H9 (cell line): ENCODE data around the gene IFIH1. TPM values are rescaled to one million over a fixed set of nuclear protein-coding genes. Genes with fewer than 3 reads are reported as not detected.

Experiments
- DNase-seq: peaks from one replicate; pipeline ENCODE4 v3.0.0-alpha.2; 2017
- H2AFZ ChIP-seq: one replicate; pipeline ENCODE4 v1.6.1; 2013; ENCODE audit warnings: mild to moderate bottlenecking, low read length, control low read depth, moderate library complexity
- H2AK5ac ChIP-seq: 2 replicates; pipeline ENCODE4 v1.6.1; 2013; ENCODE audit warnings: low read length, control low read depth, mixed read lengths; ENCODE audit not compliant: insufficient read length
- H2BK120ac ChIP-seq: one replicate; pipeline ENCODE4 v1.6.1; 2013; ENCODE audit warnings: low read depth, mild to moderate bottlenecking, low read length, control low read depth, inconsistent platforms; ENCODE audit not compliant: poor library complexity, severe bottlenecking
- H2BK12ac ChIP-seq: 2 replicates; pipeline ENCODE4 v1.6.1; 2013; ENCODE audit warnings: low read length, control low read depth, mixed read lengths, low read depth; ENCODE audit not compliant: insufficient read length
- H2BK15ac ChIP-seq: 2 replicates; pipeline ENCODE4 v1.6.1; 2013; ENCODE audit warnings: low read depth, low read length, control low read depth
- H2BK20ac ChIP-seq: one replicate; pipeline ENCODE4 v1.6.1; 2013; ENCODE audit warnings: low read depth, mild to moderate bottlenecking, low read length, control low read depth, inconsistent platforms; ENCODE audit not compliant: poor library complexity, severe bottlenecking
- H2BK5ac ChIP-seq: 2 replicates; pipeline ENCODE4 v1.6.1; 2013; ENCODE audit warnings: low read length, control low read depth, mixed read lengths; ENCODE audit not compliant: insufficient read length
- H3K14ac ChIP-seq: 2 replicates; pipeline ENCODE4 v1.6.1; 2013; ENCODE audit warnings: low read length, control low read depth; ENCODE audit not compliant: insufficient read depth
- H3K18ac ChIP-seq: 2 replicates; pipeline ENCODE4 v1.6.1; 2013; ENCODE audit warnings: low read depth, mild to moderate bottlenecking, mixed read lengths, low read length, control low read depth; ENCODE audit not compliant: insufficient read length
- H3K23ac ChIP-seq: 2 replicates; pipeline ENCODE4 v1.6.1; 2013; ENCODE audit warnings: low read length, control low read depth, mixed read lengths, low read depth; ENCODE audit not compliant: insufficient read length
- H3K23me2 ChIP-seq: 2 replicates; pipeline ENCODE4 v1.6.1; 2013; ENCODE audit warnings: low read depth, mild to moderate bottlenecking, mixed read lengths, low read length, control low read depth; ENCODE audit not compliant: insufficient read length, poor library complexity, severe bottlenecking
- H3K27ac ChIP-seq: 2 replicates; pipeline ENCODE4 v1.5.1; 2013; ENCODE audit warnings: low read length, control low read depth, mixed read lengths, low read depth; ENCODE audit not compliant: insufficient read length
- H3K27me3 ChIP-seq: 2 replicates; pipeline ENCODE4 v1.6.1; 2013; ENCODE audit warnings: low read length, control low read depth, inconsistent platforms; ENCODE audit not compliant: insufficient read depth
- H3K4ac ChIP-seq: 2 replicates; pipeline ENCODE4 v1.6.1; 2013; ENCODE audit warnings: low read depth, mild to moderate bottlenecking, control low read depth, inconsistent platforms, low read length, moderate library complexity
- H3K4me1 ChIP-seq: 2 replicates; pipeline ENCODE4 v1.6.1; 2013; ENCODE audit warnings: low read length, control low read depth, inconsistent platforms; ENCODE audit not compliant: insufficient read depth
- H3K4me2 ChIP-seq: 2 replicates; pipeline ENCODE4 v1.6.1; 2013; ENCODE audit warnings: low read length, control low read depth, mixed read lengths; ENCODE audit not compliant: insufficient read length, insufficient read depth
- H3K56ac ChIP-seq: 2 replicates; pipeline ENCODE4 v1.6.1; 2013; ENCODE audit warnings: low read depth, mild to moderate bottlenecking, mixed read lengths, low read length, control low read depth; ENCODE audit not compliant: insufficient read length
- H3K79me1 ChIP-seq: 2 replicates; pipeline ENCODE4 v1.6.1; 2013; ENCODE audit warnings: low read depth, mild to moderate bottlenecking, moderate library complexity, low read length, control low read depth, inconsistent platforms; ENCODE audit not compliant: insufficient read depth, poor library complexity, severe bottlenecking
- H3K79me2 ChIP-seq: 2 replicates; pipeline ENCODE4 v1.6.1; 2013; ENCODE audit warnings: low read length, control low read depth, inconsistent platforms; ENCODE audit not compliant: insufficient read depth
- H3K9ac ChIP-seq: 2 replicates; pipeline ENCODE4 v1.6.1; 2013; ENCODE audit warnings: low read length, control low read depth, mixed read lengths; ENCODE audit not compliant: insufficient read length; ENCODE audit errors: extremely low read depth
- H3K9me3 ChIP-seq: one replicate; pipeline ENCODE4 v1.6.1; 2013; ENCODE audit warnings: low read depth, low read length, inconsistent platforms; ENCODE audit not compliant: control insufficient read depth
- H3T11ph ChIP-seq: one replicate; pipeline ENCODE4 v1.6.1; 2013; ENCODE audit warnings: mild to moderate bottlenecking, low read length, control low read depth, inconsistent platforms
- H4K20me1 ChIP-seq: one replicate; pipeline ENCODE4 v1.6.1; 2013; ENCODE audit not compliant: control insufficient read depth, insufficient read length, insufficient read depth
- H4K5ac ChIP-seq: 2 replicates; pipeline ENCODE4 v1.6.1; 2013; ENCODE audit warnings: low read depth, mild to moderate bottlenecking, mixed read lengths, low read length, control low read depth; ENCODE audit not compliant: insufficient read length
- H4K8ac ChIP-seq: replicated peaks from 2 replicates; pipeline ENCODE4 v1.6.1; 2013; ENCODE audit warnings: low read length, control low read depth, mixed read lengths, low read depth; ENCODE audit not compliant: insufficient read length
- H4K91ac ChIP-seq: 2 replicates; pipeline ENCODE4 v1.6.1; 2013; ENCODE audit warnings: low read depth, mild to moderate bottlenecking, moderate library complexity, mixed read lengths, low read length, control low read depth; ENCODE audit not compliant: insufficient read length
- H3K27ac Mint-ChIP-seq, 3 experiments: 2 replicates in 2 of 3; 3 replicates in 1 of 3; pipeline ENCODE4 v1.8.0; 2020 to 2021; ENCODE audit warnings: mixed read lengths in 3 of 3, mild to moderate bottlenecking in 1 of 3, moderate library complexity in 1 of 3
- H3K27me3 Mint-ChIP-seq: 2 replicates; pipeline ENCODE4 v1.8.0; 2021; ENCODE audit warnings: low read depth, mild to moderate bottlenecking, moderate library complexity, mixed read lengths
- H3K36me3 Mint-ChIP-seq, 3 experiments: 2 replicates in 2 of 3; 3 replicates in 1 of 3; pipeline ENCODE4 v1.8.0; 2020 to 2021; ENCODE audit warnings: low read depth in 3 of 3, mixed read lengths in 3 of 3; ENCODE audit not compliant: insufficient read depth in 1 of 3
- H3K4me1 Mint-ChIP-seq, 2 experiments: 2 replicates each; pipeline ENCODE4 v1.8.0; 2020; ENCODE audit warnings: mixed read lengths in 2 of 2
- H3K4me3 Mint-ChIP-seq, 2 experiments: 2 replicates in 1 of 2; 3 replicates in 1 of 2; pipeline ENCODE4 v1.8.0; 2020 to 2021; ENCODE audit warnings: mild to moderate bottlenecking in 2 of 2, mixed read lengths in 2 of 2, moderate library complexity in 1 of 2
- H3K9me3 Mint-ChIP-seq, 2 experiments: 2 replicates in 1 of 2; 3 replicates in 1 of 2; pipeline ENCODE4 v1.8.0; 2020; ENCODE audit warnings: mild to moderate bottlenecking in 2 of 2, mixed read lengths in 2 of 2, moderate library complexity in 1 of 2
- CTCF ChIP-seq: fragments of 200-600 bp; sonication (generic); conservative IDR thresholded peaks from 3 replicates; pipeline ENCODE4 v1.8.0; 2021; ENCODE audit warnings: antibody characterized with exemption, mild to moderate bottlenecking
- WGBS: extraction: QIAGEN DNeasy Blood & Tissue Kit; methylation state at CpG from one replicate; pipeline ENCODE4 v1.1.7; 2013; ENCODE audit warnings: missing lambda C conversion rate, low lambda C conversion rate, mixed read lengths; ENCODE audit not compliant: insufficient read length; ENCODE audit errors: extremely low coverage; 5-methylcytosine and 5-hydroxymethylcytosine counted together
- total RNA-seq: library from RNA; stranded (reverse); gene quantifications from 2 replicates; pipeline ENCODE4 v1.2.1, GENCODE V29; 2021

IFIH1 gene
- total RNA-seq, 1 experiment from 2014 or later: 0.81 TPM

GRCh38 chr2:162342841-162343240 is 24.4 kb upstream of the IFIH1 start:
- Histone ChIP-seq H3K79me1 (no peaks in the 10 kb centered on the region), H3K9ac (no peak overlapping the region), H4K91ac (no peak overlapping the region), H3K14ac (no peak overlapping the region), H4K20me1 (no peaks in the 10 kb centered on the region), H4K8ac (no peak overlapping the region), H3K27ac (no peak overlapping the region), H3K4me2 (no peak overlapping the region), H2BK5ac (no peak overlapping the region), H3K18ac (no peak overlapping the region), H3K56ac (no peak overlapping the region), H3K4ac (no peak overlapping the region), H3K23me2 (peaks cover 3% of the 10 kb centered on the region), H2AFZ (no peak overlapping the region), H3T11ph (no peak overlapping the region), H2AK5ac (no peak overlapping the region), H2BK120ac (no peak overlapping the region), H3K79me2 (no peaks in the 10 kb centered on the region; the same call in 1 of the 2 replicates), H4K5ac (no peak overlapping the region), H3K27me3 (no peaks in the 10 kb centered on the region), H2BK15ac (no peak overlapping the region), H3K4me1 (no peaks in the 10 kb centered on the region), H3K9me3 (no peaks in the 10 kb centered on the region), H2BK20ac (no peak overlapping the region), H2BK12ac (no peak overlapping the region), H3K23ac (no peak overlapping the region)
- Mint-ChIP-seq H3K36me3 (no peaks in the 10 kb centered on the region), H3K27ac (no peak overlapping the region), H3K4me3 (no peak overlapping the region), H3K4me1 (peaks cover 10 to 13% of the 10 kb centered on the region in 2 experiments), H3K27me3 (peaks cover 12% of the 10 kb centered on the region), H3K9me3 (no peaks in the 10 kb centered on the region)
- no peak for DNase-seq
- no CpG with 5 or more reads among the region's 2 CpGs for WGBS
- TF ChIP-seq CTCF: no peak
